Choroid plexus epithelial cell (primary cell): ENCODE measurements around the gene ADAP1.
A peak's percentile ranks its signal among the peaks of the same experiment; 100 is the strongest.

Source experiments
- DNase-seq: peaks from one replicate; pipeline ENCODE4 v3.0.0-alpha.2; 2010; ENCODE audit warnings: low read depth
- H3K4me3 ChIP-seq: 2 replicates; pipeline ENCODE4 v1.5.1; 2011; ENCODE audit warnings: low read depth, mild to moderate bottlenecking, control low read depth, low read length, moderate library complexity
- TF ChIP-seq, protein P1 (sequence below): conservative IDR thresholded peaks from 2 replicates; pipeline ENCODE4 v1.5.1; 2011; ENCODE audit warnings: low read depth, mild to moderate bottlenecking, control low read depth, inconsistent platforms, low read length, moderate library complexity

Gene ADAP1

DNA sequence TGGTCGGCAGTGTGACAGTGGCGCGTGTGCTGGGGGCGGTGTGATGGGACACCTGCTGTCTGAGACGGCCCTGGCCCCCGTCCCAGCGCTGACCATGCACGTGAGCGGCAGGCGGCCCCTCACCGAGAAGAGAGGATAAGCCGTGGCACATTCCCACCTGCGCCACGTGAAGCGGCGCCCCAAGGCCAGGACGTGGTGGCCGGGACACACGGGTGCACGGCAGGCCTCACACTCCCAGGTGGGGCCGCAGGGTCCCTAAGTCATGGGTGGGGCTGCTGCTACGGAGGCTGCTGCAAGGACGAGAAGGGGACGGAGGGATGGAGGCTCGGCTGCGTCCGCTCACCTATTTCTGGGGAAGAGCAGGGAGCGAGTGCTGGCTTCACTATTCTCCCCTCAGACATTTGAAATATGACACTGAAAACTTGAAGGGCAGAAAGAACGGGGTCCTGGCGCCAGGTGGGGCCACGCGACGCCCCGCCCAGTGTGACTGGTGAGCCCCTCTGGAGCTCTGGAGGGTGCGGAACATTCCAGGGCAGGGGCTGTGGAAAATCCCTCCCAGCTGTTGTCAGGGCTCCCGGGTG, 36.0 kb upstream of the ADAP1 start:
- no peak overlapping the region for H3K4me3 ChIP-seq

DNA sequence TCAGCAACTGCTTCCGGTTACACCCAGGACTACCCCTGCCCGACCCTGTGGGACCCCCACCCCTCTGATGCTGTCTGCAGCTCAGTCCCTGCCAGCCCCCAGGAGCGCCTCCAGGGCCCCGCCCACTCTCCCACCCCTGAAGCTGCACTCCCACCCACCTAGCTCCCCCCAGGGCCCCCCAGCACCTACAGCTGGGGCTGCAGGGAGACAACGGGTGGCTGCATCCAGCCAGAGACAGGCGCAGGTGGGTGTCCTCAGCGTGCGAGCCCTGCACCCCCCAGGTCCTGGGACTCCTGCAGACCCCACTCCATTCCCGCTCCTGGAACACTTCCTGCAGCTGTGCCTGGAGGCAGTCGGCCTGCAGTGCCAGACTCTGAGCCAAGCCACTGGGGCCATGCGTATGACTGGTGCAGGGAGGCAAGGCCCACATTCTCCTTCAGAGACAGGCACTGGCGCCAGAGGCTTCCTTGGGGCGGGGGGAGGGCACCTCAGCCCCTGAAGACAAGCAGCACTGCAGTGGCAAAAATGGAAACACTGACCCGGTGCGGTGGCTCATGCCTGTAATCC, 34.6 kb upstream of the ADAP1 start:
- no peak for DNase-seq
- no peak overlapping the region for H3K4me3 ChIP-seq
- TF ChIP-seq, protein P1, sequence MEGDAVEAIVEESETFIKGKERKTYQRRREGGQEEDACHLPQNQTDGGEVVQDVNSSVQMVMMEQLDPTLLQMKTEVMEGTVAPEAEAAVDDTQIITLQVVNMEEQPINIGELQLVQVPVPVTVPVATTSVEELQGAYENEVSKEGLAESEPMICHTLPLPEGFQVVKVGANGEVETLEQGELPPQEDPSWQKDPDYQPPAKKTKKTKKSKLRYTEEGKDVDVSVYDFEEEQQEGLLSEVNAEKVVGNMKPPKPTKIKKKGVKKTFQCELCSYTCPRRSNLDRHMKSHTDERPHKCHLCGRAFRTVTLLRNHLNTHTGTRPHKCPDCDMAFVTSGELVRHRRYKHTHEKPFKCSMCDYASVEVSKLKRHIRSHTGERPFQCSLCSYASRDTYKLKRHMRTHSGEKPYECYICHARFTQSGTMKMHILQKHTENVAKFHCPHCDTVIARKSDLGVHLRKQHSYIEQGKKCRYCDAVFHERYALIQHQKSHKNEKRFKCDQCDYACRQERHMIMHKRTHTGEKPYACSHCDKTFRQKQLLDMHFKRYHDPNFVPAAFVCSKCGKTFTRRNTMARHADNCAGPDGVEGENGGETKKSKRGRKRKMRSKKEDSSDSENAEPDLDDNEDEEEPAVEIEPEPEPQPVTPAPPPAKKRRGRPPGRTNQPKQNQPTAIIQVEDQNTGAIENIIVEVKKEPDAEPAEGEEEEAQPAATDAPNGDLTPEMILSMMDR, result no peak

More for the DNA sequence above, 36.0 kb upstream of the ADAP1 start:
- DNase-seq, result no peak
- TF ChIP-seq, protein P1, result no peak

DNA sequence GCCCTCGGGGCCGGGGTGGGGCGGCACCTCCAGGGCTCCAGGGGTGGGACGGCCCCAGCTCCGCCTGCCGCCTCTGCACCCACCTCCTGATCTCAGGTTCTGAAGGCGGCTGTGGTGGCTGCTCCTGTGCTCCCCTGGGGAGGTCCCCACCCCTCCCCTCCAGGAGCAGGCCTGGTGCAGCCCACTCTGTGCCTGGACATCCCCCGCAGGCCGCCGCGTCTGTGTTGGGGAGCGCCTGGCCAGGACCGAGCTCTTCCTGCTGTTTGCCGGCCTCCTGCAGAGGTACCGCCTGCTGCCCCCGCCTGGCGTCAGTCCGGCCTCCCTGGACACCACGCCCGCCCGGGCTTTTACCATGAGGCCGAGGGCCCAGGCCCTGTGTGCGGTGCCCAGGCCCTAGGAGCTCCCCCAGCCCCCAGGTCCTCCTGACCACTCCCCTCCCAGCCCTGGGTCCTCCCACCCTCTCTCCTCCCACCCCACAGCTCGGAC, 34.0 kb upstream of the ADAP1 start:
- peak; percentile 56 for DNase-seq
- TF ChIP-seq, protein P1, result no peak
- peak overlapping the region; percentile 38 for H3K4me3 ChIP-seq

DNA sequence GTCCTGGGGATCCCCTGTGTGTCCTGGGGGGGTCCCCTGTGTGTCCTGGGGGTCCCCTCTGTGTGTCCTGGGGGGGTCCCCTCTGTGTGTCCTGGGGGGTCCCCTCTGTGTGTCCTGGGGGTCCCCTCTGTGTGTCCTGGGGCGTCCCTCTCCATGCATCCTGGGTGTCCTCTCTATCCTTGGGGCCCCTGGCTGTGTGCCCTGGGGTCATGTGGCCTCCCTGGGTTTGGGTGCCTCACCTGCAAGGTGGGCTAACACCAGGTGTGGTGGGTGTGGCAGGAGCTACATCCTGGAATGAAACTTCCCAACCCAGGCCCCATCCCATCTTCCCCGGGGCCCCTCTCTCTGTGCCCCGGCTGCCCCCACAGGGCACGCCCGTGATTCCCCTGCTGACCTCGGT, 33.4 kb upstream of the ADAP1 start:
- no peak overlapping the region for H3K4me3 ChIP-seq
- TF ChIP-seq, protein P1, result no peak
- DNase-seq, result no peak

DNA sequence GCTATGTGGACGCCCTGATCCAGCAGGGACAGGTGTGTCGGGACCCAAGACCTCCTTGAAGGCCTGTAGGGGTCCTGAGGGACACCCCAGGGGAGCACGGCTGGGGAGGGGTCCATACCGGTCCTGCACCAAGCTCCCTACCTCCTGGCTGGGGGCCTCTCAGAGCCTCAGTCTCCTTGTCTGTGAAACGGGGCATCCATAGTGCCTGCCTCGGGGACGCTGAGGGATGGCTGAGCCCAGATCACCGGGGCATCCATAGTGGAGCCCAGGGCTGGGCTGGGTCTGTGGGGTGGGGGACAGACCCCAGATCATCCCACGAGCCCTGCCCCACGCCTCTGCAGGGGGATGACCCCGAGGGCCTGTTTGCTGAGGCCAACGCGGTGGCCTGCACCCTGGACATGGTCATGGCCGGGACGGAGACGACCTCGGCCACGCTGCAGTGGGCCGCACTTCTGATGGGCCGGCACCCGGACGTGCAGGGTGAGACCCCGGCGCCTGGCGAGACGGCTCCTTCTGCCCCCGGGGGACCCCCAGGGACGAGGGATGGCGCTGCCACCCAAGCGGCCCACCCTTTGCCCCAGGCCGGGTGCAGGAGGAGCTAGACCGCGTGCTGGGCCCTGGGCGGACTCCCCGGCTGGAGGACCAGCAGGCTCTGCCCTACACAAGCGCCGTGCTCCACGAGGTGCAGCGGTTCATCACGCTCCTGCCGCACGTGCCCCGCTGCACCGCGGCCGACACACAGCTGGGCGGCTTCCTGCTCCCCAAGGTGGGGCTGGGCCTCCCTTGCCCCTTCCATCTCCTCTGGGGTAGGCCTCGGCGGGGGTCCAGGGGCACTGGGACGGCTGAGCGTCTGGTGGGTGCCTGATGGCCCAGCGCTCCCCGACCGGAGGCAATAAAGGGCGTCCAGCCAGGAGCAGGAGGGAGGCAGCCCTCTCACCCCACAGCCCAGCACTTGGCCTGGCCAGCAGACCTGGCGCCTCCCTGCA, 32.6 kb upstream of the ADAP1 start:
- H3K4me3 ChIP-seq, result no peak overlapping the region
- TF ChIP-seq, protein P1, result no peak
- DNase-seq, result no peak

DNA sequence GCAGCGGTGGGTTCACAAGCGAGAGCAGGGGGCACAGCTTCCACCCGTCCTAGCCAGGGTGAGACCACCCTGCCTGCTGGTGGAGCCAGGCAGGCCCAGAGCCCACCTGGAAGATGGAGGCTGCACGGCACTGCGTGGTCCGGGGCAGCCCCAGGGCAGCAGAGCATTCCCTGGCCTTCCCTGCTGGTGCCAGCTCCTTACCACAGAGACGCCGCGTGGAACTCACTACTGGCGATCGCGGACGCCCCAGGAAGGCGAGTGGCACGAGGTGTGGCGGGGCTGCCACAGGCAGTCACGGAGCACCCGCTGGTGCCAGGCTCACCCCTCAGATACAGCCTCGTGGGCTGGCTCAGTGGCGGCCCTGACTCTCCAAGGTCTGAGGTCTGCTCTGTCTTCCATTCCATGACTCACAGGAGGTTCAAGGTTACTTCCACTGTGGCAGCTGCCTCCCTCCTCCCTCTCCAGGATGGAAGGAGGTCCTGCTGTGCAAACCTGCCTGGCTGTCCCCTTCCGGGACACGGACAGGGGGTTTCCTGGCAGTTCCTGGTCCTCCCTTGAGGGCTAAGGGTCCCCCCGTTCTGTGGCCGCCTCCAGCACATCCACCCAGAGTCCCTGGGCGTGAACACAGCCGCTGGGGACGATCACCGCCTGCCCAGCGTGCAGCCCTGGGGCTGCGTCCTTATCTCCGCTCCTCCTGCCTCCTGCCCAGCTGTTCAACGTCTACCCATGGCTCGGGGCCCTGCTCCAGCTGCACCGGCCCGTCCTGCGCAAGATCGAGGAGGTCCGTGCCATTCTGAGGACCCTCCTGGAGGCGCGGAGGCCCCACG, 31.6 kb upstream of the ADAP1 start:
- DNase-seq, result peak; percentile 63
- no peak overlapping the region for H3K4me3 ChIP-seq
- TF ChIP-seq, protein P1, result no peak
